IMR-90 (cell line): ENCODE measurements around the gene FUBP3.

Experiments
- BHLHE40 ChIP-seq: fragments of 150-350 bp; IDR thresholded peaks from 2 replicates; pipeline ENCODE4 v1.6.1; 2016; ENCODE audit warnings: mild to moderate bottlenecking, low read depth, low read length
- CEBPB ChIP-seq: IDR thresholded peaks from 2 replicates; pipeline ENCODE4 v1.6.1; 2012; ENCODE audit warnings: low read depth, low read length, improper control_type of control experiment
- CTCF ChIP-seq: conservative IDR thresholded peaks from 2 replicates; pipeline ENCODE4 v1.5.1; 2012; ENCODE audit warnings: mild to moderate bottlenecking, low read depth, low read length, improper control_type of control experiment
- MAFK ChIP-seq: IDR thresholded peaks from 2 replicates; pipeline ENCODE4 v1.6.1; 2012; ENCODE audit warnings: low read depth, low read length, improper control_type of control experiment
- MXI1 ChIP-seq: IDR thresholded peaks from 2 replicates; pipeline ENCODE4 v1.6.1; 2012; ENCODE audit warnings: low read depth, mild to moderate bottlenecking, low read length, moderate library complexity, borderline replicate concordance
- POLR2A ChIP-seq: IDR thresholded peaks from 2 replicates; pipeline ENCODE4 v1.6.1; 2012; ENCODE audit warnings: mild to moderate bottlenecking, low read depth, low read length
- RAD21 ChIP-seq: IDR thresholded peaks from 2 replicates; pipeline ENCODE4 v1.6.1; 2012; ENCODE audit warnings: low read length, improper control_type of control experiment
- RCOR1 ChIP-seq: IDR thresholded peaks from 2 replicates; pipeline ENCODE4 v1.6.1; 2012; ENCODE audit warnings: mild to moderate bottlenecking, low read length, improper control_type of control experiment; ENCODE audit not compliant: insufficient replicate concordance
- SMC3 ChIP-seq: fragments of 150-350 bp; IDR thresholded peaks from 2 replicates; pipeline ENCODE4 v1.6.1; 2016; ENCODE audit warnings: low read depth, mild to moderate bottlenecking, antibody characterized with exemption, low read length, moderate library complexity
- USF2 ChIP-seq: fragments of 150-350 bp; IDR thresholded peaks from 2 replicates; pipeline ENCODE4 v1.6.1; 2017; ENCODE audit warnings: mild to moderate bottlenecking, antibody characterized with exemption, low read length, low read depth

GRCh38 chr9:130598188-130598587, 18.8 kb downstream of the FUBP3 start:
- TF ChIP-seq CTCF: no peak
- no peak for TF ChIP-seq POLR2A
- TF ChIP-seq USF2: no peak
- TF ChIP-seq RCOR1: no peak
- TF ChIP-seq MAFK: no peak
- TF ChIP-seq RAD21: no peak
- no peak for TF ChIP-seq SMC3
- 0 out of 2 replicates have a peak, but pooled peaks have one; percentile 6 for TF ChIP-seq CEBPB
- no peak for TF ChIP-seq MXI1
- no peak for TF ChIP-seq BHLHE40
